Left ventricle myocardium superior (tissue), 1 donor: ENCODE data around the gene NBPF1. TPM values are rescaled to one million over a fixed set of nuclear protein-coding genes. Genes with fewer than 3 reads are reported as not detected.
"Not testable (repeated sequence)": the region's sequence is repeated elsewhere in the genome, so short reads cannot be mapped to it uniquely, and the experiment has no call there.

ENCODE experiments used
- ATAC-seq: fragments of 200-7000 bp; cut with Tn5 transposase; one replicate; pipeline ENCODE4 v1.9.1; 2020; ENCODE audit warnings: mild to moderate bottlenecking, moderate library complexity
- DNase-seq: peaks from one replicate; pipeline ENCODE4 v3.0.0-alpha.2; 2020
- intact Hi-C: fragments of 100-400 bp; cut with micrococcal nuclease; formaldehyde crosslinking; loops from one replicate; pipeline ENCODE4 v1.11.0; 2022
- total RNA-seq: library from RNA; stranded (reverse); fragmentation: NEBNext Ultra II Directional; extraction: Animal tissue kit (Norgen Biotek cat#: 25700); gene quantifications from one replicate; pipeline ENCODE4 v1.2.1, GENCODE V29; 2021
- donor health status: DM: no; HTN: yes; CAD: no; lungs with severe emphysema.

The NBPF1 gene
- total RNA-seq, 1 donor from 2014 or later = 12.2 TPM

DNA sequence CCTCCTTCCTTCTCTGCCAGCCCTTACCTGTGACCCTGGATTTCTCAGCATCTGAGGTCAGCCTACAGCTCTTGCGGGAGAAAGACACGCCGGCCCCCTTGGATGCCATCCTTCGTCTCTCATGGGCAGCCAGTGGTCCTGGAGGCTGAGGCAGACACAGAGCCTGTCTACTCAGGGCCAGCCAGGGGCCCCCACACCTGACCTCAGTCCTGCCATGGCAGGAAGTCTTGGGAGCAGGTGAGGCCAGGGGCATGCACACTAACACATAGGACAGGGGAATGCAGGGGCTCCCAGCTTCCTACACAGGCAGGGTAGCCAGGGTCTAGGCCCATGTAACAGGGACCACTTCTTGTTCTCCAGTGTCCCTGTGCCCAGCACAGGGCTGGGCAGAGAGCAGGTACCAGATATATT, 29.6 kb upstream of the NBPF1 start:
- ATAC-seq = not testable (repeated sequence)

DNA sequence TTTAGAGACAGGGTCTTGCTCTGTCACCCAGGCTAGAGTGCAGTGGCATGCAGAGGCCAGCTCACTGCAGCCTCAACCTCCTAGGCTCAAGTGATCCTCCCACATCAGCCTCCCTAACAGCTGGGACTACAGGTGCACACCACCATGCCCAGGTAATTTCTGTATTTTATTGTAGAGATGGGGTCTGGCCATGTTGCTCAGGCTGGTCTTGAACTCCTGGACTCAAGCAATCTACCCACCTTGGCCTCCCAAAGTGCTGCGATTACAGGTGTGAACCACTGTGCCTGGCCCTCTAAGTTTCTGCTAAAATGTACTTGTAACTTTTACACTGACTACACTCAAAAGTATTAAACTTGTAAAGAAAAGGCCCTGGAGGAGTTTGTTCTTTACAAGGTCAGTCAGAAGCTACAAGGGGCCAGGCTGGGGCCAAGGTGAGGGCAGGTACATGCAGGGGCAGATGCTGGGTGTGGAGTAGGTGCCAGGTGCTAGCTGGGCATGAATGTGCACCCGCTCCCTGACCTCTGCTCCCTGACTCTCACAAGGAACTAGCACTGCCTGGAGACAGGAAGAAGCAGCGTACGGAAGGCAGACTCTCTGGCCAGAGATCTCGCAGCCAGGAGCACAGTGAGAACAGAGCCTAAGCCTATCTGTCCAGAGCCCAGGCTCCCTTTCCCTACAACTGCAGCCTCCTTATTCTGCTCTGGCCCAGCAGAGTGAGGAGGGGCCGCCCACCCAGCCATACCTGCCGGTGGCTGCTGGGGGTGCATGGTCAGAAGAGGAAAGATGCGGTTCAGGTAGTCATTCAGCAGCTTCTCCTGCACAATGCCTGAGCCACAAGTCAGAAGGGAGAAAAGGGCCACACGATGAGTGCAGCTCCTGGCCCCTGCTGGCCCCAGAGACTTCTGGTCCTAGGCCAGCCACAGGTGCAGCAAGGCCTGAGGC, 28.9 kb upstream of the NBPF1 start:
- ATAC-seq, intact Hi-C loops: not testable (repeated sequence)
- DNase-seq = peak; percentile 26

More for the DNA sequence above, 29.6 kb upstream of the NBPF1 start:
- intact Hi-C loops = not testable (repeated sequence)
- DNase-seq = peak; percentile 42

DNA sequence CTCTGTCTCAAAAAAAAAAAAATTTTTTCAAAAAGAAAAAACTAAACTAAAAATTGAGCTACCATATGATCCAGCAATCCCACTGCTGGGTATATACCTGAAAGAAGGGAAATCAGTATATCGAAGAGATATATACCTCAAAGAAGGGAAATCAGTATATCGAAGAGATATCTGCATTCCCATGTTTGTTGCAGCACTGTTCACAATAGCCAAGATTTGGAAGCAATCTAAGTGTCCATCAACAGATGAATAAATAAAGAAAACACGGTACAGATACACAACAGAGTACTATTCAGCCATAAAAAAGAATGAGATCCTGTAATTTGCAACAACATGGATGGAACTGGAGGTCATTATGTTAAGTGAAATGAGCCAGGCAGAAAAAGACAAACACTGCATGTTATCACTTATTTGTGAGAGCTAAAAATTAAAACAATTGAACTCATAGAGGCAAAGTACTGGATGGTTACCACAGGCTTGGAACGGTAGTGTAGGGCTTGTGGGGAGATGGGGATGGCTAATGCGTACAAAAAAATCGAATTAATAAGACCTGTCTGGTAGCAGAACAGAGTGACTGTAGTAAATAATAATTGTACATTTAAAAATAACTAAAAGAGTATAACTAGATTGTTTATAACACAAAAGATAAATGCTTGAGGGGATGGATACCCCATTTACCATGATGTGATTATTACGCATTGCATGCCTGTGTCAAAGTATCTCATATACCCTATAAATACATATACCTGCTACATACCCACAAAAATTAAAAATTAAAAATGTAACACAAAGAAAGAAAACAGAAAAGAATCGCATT, 28.0 kb upstream of the NBPF1 start:
- intact Hi-C loops, DNase-seq, ATAC-seq: not testable (repeated sequence)

DNA sequence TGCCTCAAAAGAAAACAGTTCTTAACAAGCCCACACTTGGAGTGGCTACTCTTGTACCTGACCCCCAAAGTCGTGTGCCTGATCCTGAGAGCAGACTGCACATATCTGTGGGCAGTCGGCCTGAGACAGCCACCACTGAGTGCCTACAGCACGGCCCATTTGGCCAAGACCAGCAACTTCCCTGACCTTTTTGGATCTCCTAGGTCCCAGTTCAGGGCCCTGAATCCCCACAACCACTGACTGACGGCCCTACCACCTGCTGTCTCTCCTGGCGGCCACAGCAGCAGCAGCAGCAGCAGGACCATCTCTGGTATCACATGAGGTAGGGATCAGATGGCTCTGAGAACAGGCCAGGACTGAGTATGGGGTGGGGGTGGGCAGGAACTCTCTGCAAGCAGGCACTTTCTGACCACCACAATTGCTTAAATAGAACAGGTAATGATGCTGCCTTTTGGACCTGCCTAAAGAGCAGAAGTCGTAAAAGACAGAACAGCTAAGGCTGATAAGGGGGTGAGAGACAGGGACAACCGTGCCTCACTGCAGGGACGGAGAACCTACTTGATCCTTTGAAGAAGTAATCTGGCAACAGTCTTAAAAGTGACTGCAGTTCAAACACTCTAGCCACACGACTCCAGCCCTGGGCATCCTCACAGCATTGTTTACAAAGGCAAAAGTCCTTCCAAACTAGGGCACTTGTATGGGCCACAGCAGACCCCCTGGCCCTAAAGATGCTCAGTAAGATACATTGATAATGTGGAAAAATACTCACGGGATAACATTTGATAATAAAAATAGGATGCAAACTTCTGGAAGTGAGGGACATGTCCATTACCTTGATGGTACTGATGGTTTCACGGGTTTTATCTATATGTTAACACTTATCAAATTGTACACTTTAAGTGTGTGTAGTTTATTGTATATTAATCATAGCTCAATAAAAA, 26.0 kb upstream of the NBPF1 start:
- peak; percentile 18 for DNase-seq
- intact Hi-C loops, ATAC-seq: not testable (repeated sequence)

DNA sequence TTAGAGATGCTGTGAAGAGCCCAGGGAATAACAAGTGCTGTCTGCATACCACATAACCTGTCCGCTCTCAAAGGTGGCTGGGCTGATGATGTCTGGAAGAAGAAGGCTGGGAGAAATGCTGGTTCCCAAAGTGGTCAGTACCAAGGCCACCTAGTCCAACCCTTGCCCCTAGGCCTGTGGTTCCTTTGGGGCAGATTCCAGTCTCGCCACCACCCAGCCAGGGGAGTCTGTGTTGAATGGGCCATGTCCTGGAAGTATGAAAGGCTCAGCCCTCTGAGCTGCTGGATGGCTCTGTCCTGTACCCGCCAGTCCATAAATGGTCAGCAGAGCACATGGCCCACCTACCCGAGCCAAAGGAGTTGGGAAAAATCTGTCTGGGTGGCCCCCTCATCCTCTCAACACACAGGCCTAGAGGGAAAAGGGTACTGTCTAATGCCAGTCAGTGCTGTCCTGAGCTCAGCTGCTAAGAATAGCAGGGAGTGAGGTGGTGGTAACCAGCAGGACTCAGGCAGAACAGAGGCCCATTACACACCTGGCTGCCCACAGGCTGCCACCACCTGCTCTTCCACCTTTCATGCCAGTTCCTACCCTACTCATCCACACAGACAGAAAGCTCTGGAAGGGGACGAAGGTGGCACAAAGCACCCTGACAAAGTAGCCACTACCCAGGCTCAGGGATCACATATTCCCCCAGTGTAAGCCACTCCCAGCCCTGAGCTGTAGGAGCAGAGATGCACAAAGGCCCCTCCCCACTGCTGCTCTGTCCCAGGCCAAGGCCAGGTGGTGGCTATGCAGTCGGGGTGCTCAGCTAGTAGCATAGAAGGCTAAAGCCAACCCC, 24.8 kb upstream of the NBPF1 start:
- ATAC-seq (peak; percentile 76), DNase-seq (peak; percentile 23)
- intact Hi-C loops = not testable (repeated sequence)

DNA sequence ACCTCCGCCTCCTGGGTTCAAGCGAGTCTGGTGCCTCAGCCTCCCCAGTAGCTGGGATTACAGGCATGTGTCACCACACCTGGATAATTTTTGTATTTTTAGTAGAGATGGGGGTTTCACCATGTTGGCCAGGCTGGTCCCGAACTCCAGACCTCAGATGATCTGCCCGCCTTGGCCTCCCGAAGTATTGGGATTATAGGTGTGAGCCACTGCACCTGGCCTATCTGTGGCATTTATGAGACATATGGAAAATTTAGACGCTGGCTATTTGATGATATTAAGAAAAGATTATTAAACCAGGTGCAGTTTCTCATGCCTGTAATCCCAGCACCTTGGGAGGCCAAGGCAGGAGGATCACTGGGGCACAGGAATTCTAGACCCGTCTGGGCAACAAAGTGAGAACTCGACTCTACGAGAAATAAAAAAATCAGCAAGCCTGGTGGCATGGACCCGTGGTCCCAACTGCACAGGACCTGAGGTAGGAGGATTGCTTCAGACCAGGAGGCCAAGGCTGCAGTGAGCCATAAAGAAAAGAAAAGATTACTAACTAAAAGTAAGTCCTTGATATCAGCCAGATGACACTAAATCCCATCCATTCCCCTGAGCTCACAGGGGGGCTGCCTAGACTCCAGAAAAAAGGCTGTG, 23.3 kb upstream of the NBPF1 start:
- ATAC-seq, intact Hi-C loops: not testable (repeated sequence)
- DNase-seq = peak; percentile 21

DNA sequence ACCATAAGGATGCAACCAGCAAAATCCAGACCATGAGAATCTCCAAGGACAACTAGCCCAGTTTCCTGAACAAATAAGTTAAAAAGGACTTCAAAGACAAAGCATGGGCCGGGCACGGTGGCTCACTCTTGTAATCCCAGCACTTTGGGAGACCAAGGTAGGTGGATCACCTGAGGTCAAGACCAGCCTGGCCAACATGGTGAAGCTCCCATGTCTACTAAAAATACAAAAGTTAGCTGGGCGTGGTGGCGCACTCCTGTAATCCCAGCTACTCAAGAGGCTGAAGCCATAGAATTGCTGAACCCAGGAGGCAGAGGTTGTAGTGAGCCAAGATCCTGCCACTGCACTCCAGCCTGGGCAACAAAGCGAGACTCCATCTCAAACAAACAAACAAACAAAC, 22.6 kb upstream of the NBPF1 start:
- ATAC-seq, intact Hi-C loops: not testable (repeated sequence)
- peak; percentile 17 for DNase-seq

DNA sequence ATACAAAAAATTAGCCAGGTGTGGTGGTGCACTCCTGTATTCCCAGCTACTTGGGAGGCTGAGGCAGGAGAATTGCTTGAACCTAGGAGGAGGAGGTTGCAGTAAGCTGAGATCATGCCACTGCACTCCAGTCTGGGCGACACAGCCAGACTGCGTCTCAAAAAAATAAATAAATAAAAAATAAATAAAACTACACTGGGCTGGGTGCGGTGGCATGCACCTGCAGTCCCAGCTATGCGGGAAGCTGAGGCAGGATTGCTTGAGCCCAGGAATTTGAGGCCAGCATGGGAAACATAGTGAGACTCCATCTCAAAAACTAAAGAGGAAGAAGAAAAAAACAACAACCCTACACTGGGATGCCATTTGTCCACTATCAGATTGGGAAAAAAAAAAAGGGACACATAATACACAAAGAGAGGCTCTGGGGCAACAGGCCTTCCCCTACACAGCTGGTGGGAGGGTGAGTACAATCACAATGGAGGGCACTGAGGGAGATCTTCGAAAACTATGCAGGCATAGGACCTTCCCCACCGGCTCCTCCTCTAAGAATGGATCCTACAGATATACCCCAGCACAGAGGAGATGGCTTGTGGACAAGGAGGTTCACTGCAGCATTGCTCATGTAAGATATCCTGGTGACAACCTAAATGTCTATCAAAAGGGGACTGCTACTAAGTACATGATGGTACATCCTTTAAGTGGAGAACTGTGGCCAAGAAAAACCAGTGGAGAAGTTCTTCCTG, 20.3 kb upstream of the NBPF1 start:
- intact Hi-C loops, DNase-seq: not testable (repeated sequence)

DNA sequence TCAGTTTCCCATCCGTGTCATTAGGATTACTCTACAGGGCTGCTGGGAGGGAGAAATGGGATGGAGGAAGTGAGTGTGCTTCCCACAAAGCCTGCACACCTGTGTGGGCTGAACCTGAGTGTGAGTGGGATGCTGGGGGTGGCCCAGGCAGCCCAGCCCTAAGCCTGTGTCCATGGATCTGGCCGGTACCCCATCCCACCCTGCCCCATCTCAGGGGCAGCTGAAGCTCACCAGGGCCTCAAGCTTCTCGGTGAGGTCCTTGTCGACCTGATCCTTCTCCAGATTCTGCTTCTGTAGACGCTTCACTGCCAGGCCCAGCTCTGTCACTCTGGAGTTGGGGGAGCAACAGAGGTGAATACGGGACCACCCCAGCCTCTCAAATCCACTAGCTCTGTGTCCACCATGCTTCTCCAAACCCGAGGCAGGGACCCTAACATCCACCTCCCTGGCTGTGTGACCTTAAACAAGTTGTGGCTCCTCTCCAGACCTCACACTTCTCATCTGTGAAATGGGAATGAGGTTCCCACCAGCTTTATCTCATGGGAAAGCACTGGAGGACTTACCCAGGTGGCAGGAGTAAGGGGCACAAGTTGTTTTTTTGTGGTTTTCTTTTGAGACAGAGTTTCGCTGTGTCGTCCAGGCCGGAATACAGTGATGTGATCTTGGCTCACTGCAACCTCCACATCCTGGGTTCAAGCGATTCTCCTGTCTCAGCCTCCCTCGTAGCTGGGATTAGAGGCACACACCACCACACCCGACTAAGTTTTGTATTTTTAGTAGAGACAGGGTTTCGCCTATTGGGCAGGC, 18.9 kb upstream of the NBPF1 start:
- DNase-seq = peak; percentile 12
- intact Hi-C loops, ATAC-seq: not testable (repeated sequence)

More for the DNA sequence above, 20.3 kb upstream of the NBPF1 start:
- ATAC-seq = not testable (repeated sequence)

DNA sequence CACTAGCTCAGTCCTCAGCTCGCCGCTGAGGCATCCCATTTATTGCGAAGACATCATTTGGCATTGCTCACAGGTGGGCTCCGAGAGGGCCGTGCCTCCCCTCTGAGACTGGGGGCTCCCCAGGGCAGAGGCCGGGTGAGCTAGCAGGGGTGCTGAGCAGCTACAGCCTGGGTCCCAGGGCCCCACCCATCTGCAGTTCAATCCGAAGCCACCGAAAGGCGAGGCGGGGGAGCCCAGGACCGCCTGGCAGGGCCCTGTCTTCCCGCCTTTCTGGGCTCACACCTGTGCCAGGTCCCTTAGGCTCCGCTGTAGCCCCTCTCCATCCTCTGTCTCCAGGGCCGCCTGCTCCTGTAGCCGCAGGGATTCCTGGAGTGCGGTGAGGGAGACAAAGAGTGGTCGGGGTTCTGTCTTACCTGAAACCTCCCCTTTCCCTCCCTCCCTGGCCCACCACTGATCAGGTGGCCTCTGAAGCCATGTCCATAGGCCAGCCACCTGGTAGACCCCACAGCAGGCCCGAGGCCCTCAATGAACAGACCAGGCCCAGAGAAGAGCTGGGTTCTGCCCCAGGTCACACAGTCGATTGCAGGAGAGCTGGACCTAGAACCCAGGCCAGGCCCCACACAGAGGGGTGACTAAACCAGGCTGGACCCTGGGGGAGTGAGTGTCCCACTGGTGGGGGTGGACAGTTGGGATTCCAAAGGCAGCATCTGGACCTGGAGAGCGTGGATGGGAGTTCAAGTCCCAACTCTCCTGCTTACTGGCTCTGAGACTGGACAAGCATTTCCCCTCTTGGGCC, 18.1 kb upstream of the NBPF1 start:
- intact Hi-C loops = no loop called here
- ATAC-seq (no peak), DNase-seq (peak; percentile 33)

DNA sequence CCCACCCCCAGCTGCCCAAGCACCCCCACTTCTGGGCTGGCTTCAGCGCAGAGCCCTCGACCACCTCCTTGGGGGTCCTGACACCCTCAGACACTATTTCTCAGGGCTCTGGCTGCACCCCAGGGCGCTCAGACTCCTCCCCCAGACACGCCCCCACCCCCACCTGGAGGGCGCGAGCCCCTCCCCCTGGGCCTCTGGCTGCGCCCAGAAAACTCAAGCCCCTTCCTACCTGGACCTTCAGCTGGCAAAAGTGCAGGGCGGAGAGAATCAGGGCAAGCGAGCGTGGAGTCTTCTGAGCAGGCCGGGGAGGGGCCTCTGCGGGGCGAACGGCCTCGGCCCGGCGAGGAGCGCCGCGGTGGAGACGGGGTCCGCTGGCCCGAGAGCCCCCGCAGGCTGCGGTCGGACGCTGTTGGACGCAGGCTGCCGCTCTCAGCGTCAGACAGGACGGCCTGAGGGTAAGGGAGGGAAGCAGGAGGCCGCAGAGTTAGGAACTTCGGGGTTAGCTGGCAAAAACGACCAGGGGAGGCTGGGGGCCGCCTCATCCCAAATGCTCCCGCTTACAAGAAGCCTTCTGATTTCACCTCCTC, 17.4 kb upstream of the NBPF1 start:
- DNase-seq (peak; percentile 42), ATAC-seq (no peak)
- intact Hi-C loops = no loop called here

DNA sequence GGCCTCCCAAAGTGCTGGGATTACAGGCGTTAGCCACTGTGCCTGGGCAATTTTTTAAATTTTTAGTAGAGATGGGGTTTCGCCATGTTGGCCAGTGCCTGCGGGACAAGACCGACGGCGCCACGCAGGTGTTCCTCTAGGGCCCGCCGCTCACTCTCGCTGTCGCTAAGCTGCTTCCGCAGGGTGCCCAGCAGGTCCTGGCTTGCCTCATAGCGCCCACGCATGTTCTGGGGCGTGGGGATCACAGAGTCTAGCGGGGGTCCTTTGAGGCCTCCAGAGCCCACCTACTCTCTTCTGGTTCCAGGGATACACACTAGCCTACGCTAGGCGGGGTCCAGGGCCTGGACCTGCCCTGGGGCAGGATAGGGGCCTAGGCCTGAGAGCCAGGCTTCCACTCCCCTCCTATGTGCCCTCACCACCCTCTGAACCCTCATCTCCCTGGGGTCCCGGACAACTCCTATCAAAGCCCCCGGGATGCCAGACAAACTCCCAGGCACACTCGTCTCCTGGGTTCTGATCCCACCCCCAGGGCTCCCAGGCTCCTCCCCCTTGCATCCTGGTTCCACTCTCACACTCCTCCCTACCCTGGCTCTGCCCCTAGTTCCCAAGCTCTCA, 16.7 kb upstream of the NBPF1 start:
- ATAC-seq, intact Hi-C loops, DNase-seq: not testable (repeated sequence)

DNA sequence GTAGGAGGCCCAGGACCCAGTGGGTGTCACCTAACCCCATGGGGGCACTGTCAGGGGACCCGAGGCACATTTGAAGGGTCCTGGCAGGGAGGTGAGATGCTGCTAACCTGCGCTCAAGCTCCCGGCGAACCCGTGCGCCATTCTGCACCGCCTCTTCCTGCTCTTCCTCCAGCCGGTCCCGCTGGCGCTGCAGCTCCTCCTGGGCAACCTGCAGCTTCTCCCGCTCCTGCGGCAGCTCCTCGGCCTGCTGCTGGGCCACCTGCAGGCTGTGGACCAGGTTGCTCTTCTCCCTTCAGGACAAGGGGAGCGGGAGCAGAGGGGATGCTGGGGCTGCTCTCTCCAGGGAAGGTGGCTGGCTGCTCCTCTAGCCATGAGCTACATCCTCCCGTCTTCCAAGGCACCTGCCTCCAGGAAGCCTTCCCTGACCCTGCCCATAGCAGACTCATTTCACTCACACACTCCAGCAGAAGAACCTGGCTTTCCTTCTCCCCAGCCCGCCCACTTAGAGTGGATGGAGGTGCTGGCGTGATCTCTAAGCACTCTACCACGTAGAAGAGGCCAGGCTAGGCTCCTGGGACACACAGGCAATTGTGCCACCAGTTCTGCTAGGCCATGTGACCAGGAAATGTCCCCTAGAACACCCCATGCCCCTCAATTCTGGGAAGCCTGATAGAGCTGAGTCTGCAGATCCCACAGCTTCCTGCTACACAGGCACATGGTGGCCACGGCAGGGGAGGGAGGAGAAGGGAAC, 15.2 kb upstream of the NBPF1 start:
- intact Hi-C loops = no loop called here
- ATAC-seq (no peak), DNase-seq (peak; percentile 48)
